ENCODE measurements around the gene CD2BP2. TPM values are rescaled to one million over a fixed set of nuclear protein-coding genes. Genes with fewer than 3 reads are reported as not detected.

The CD2BP2 gene
- 64.0 to 69.6 TPM (median 67.1 TPM) in 5 replicates for total RNA-seq (2022; extraction: Qiagen RNA extraction; ENCODE audit: low read depth)

DNA sequence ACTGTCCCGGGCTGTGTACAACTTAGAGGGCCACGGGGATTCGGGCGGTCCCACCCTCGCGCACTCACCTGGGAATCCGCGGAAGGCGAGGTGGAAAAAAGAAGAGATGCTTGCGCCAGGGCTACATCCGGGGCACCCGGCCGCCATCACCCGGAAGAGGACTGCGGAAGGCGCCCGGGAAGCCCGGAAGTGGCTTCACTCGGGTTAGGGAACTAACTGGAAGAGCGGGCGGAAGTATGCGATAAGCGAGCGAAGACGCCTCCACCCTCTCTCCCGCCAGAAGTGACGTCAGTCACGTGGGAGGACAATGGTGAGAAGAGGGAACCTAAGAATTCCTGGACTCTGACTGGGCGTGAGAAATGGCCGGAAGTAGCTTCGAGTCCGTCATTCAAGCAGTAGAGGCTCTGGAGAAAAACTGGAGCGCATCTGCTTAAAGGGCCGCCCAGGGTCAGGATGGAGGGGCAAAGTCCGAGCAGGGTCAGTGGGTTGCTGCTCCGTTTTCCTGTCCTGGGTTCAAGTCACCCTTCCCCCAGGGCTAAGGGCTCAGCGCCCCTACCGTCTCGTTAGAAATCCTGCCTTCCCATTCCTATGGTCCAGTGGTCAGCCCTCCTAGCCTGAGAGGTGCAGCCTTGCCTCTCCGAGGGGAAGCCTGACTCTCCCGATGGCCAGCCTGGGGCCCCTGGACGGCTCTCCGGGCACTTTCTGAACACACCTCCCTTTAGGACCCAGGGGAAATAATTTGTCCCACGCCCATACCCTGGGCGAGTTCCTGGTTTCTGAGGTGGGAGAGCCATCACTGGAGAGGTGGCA, at the start of gene CD2BP2:
Gene CD2BP2 (minus strand): TSS at position 165 of the 810 bp plus-strand sequence. CDS start 627 bp downstream, outside the sequence.

DNA sequence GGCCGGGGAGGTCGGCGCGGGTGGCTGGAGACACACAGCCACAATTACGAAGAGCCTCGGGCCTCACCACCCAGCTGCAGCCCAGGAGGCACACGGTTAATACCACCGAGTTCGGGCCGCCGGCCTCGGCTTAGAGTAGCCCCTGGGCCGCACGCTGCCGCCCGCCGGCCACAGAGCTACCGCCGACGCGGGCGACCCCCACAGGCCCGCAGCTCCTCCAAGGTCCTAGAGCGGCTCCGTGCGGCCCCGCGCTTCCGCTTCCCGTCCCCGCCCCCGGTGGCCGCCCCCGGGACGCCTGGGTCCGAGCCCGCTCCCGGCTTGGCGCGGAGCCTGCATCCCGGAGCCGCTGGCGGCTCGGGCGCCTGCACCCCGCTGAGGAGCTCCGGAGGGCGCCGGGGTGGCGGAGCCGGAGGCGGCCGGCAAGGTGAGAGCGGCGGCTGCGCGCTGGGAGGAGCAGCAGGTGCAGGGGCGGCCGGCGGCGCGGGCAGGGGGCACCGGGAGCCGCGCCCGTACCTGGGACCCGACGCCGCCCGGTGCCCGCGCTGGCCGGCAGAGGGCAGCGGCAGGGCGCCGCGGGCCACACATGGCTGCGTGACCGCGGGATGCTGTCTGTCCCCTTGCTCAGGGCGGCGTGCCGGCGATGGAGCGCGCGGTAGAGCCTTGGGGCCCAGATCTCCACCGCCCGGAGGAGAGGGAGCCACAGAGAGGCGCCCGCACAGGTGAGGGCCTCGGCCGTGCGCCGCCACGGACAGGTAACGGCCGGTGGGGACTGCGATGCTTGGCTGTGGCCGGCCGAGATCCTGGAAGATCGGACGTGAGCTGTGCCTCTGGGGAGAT, 40.3 kb upstream of the CD2BP2 start, which contains the start of gene ZNF48:
Gene ZNF48 (plus strand): TSS at position 266 of the 837 bp plus-strand sequence. CDS start 375 bp downstream, at position 641.

DNA sequence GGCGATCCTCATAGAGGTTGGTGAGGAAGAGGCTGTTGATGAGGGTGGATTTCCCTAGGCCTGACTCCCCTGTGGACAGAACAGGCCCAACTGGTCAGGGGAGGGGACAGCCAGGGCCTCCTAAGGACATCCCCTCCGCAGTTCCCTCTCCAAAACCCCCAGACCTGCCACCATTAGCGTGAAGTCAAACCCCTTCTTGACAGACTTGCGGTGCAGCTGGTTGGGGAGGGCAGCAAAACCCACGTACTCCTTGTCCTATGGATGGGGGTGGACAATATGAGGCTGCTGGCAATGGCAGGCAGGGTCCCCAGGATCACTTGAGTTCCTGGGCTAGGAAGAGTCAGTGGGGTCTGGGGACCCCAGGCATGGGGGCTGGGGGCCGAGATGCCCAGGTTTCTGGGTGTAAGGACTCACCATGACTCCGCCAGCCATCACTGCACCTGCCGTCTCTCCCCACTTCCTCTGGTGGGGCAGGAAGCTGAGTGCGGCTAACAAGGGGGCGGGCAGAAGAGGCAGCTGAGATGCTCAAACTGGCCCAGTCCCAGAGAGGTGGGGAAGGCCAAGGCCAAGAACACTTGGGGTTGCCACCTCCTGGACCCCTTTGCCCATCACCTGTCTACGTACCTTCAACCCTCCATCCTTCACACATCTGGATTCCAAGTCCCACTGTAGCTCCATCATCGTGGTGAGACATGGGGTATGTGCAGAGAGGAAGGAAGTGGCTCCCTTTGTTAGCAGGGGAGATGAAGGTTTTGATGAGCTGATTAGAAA, 27.2 kb upstream of the CD2BP2 start, which contains the start of gene SEPTIN1:
Gene SEPTIN1 (minus strand): TSS at position 451 of the 771 bp plus-strand sequence. CDS start 19 bp downstream, at position 432.

DNA sequence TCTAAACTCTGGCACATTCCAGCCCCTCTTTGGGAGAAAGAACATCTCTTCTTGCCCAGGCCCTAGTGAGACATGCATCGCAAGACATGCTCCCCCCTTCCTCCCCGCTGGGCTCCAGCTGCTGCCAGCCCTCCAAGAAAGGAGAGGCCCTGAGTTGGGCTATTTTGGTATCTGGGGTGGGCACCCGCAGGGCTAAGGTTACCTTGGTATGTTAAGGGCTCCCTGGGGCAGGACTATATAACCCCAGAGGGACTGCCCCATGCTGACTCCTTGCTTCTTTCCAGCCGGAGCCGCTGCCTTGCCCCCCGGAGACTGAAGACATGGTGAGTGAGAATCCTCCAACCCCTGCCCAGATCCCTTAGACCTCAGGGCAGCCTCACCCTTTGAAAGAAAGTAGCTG, 19.4 kb upstream of the CD2BP2 start, which contains the start of gene MYL11:
Gene MYL11 (plus strand): TSS at position 265 of the 400 bp plus-strand sequence. CDS start 56 bp downstream, at position 321.

DNA sequence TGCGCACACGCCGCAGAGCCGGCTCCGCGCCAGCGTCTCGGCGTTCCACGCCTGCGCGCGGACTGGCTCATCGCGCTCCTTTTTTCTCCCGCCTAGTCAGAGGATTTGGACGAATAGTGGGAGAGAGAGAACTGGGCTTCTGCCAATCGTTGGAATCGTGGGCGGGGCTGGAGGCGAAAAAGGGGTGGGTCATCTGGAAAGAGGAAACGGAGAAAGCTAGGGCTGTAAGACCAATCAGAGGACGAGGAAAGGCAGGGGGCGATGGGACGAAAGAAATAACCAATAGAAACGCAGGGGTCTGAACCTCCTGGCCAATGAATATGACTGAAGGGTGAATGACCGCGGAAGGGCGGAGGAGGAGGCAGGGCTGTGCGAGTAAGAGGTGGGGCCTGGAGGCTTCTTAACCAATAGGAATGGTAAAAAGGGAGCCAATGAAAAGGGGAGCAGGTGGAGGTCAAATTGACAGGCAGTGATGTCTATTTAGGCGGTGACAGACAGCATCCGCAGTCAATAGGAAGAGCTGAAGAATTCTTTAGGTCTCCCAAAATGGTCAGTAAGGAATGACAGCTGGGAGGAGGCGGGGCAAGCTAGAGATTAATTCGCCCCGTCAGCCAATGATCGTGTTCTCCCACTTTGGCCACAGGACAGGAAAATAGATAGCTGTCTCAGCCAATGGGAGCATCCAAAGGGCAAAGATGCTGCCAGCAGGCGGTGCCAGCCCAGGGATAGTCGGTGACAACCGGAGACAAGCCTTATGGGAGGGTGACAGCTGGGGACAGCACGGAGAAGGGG, 15.5 kb upstream of the CD2BP2 start, which contains the start of gene TBC1D10B:
Gene TBC1D10B (minus strand): TSS at position 39 of the 792 bp plus-strand sequence. CDS start 311 bp downstream, outside the sequence.

Other genes with a start within 250 kb of the CD2BP2 start
- 1.5 to 2.8 TPM (median 2.0 TPM) in 5 replicates for gene GDPD3, start 241.8 kb downstream of the CD2BP2 start, total RNA-seq (2022; extraction: Qiagen RNA extraction; ENCODE audit: low read depth)
- gene MAPK3, start 232.1 kb downstream of the CD2BP2 start, total RNA-seq (2022; extraction: Qiagen RNA extraction; ENCODE audit: low read depth): 33.7 to 37.8 TPM (median 36.7 TPM) in 5 replicates
- 2.9 to 4.0 TPM (median 3.5 TPM) in 5 replicates for gene CORO1A, start 171.7 kb downstream of the CD2BP2 start, total RNA-seq (2022; extraction: Qiagen RNA extraction; ENCODE audit: low read depth)
- gene BOLA2B, start 161.6 kb downstream of the CD2BP2 start, total RNA-seq (2022; extraction: Qiagen RNA extraction; ENCODE audit: low read depth): 163 to 214 TPM (median 202 TPM) in 5 replicates
- gene SLX1A, start 161.4 kb downstream of the CD2BP2 start, total RNA-seq (2022; extraction: Qiagen RNA extraction; ENCODE audit: low read depth): 6.8 to 22.9 TPM (median 9.4 TPM) in 5 replicates
- gene SULT1A3, start 156.1 kb downstream of the CD2BP2 start, total RNA-seq (2022; extraction: Qiagen RNA extraction; ENCODE audit: low read depth): 5.6 to 13.9 TPM (median 9.3 TPM) in 5 replicates
- gene NPIPB13, start 106.8 kb downstream of the CD2BP2 start, total RNA-seq (2022; extraction: Qiagen RNA extraction; ENCODE audit: low read depth): 0.66 to 3.2 TPM (median 3.0 TPM) in 5 replicates
- 26.5 to 36.6 TPM (median 31.8 TPM) in 5 replicates for gene TBC1D10B, start 15.2 kb upstream of the CD2BP2 start, total RNA-seq (2022; extraction: Qiagen RNA extraction; ENCODE audit: low read depth)
- 0.46 to 0.63 TPM (median 0.54 TPM) in 3 of 5 replicates, not detected in the others for gene MYL11, start 19.5 kb upstream of the CD2BP2 start, total RNA-seq (2022; extraction: Qiagen RNA extraction; ENCODE audit: low read depth)
- gene SEPTIN1, start 27.3 kb upstream of the CD2BP2 start, total RNA-seq (2022; extraction: Qiagen RNA extraction; ENCODE audit: low read depth): 1.4 to 2.2 TPM (median 1.7 TPM) in 5 replicates
- 11.9 to 12.9 TPM (median 12.4 TPM) in 5 replicates for gene ZNF48, start 40.1 kb upstream of the CD2BP2 start, total RNA-seq (2022; extraction: Qiagen RNA extraction; ENCODE audit: low read depth)
- 3.7 to 6.2 TPM (median 5.4 TPM) in 5 replicates for gene ZNF771, start 52.3 kb upstream of the CD2BP2 start, total RNA-seq (2022; extraction: Qiagen RNA extraction; ENCODE audit: low read depth)
- 115 to 143 TPM (median 137 TPM) in 5 replicates for gene DCTPP1, start 74.7 kb upstream of the CD2BP2 start, total RNA-seq (2022; extraction: Qiagen RNA extraction; ENCODE audit: low read depth)
- gene SEPHS2, start 90.6 kb upstream of the CD2BP2 start, total RNA-seq (2022; extraction: Qiagen RNA extraction; ENCODE audit: low read depth): 51.1 to 56.3 TPM (median 54.3 TPM) in 5 replicates
- gene ITGAL, start 117.4 kb upstream of the CD2BP2 start, total RNA-seq (2022; extraction: Qiagen RNA extraction; ENCODE audit: low read depth): 0.12 to 0.28 TPM (median 0.21 TPM) in 4 of 5 replicates, not detected in the other
- gene ZNF768, start 171.3 kb upstream of the CD2BP2 start, total RNA-seq (2022; extraction: Qiagen RNA extraction; ENCODE audit: low read depth): 38.0 to 49.6 TPM (median 44.5 TPM) in 5 replicates
- gene ZNF747, start 179.6 kb upstream of the CD2BP2 start, total RNA-seq (2022; extraction: Qiagen RNA extraction; ENCODE audit: low read depth): 3.1 to 5.1 TPM (median 4.6 TPM) in 5 replicates
- gene ZNF764, start 203.1 kb upstream of the CD2BP2 start, total RNA-seq (2022; extraction: Qiagen RNA extraction; ENCODE audit: low read depth): 5.2 to 6.3 TPM (median 5.6 TPM) in 5 replicates
- 5.5 to 10.0 TPM (median 7.8 TPM) in 5 replicates for gene ZNF688, start 216.4 kb upstream of the CD2BP2 start, total RNA-seq (2022; extraction: Qiagen RNA extraction; ENCODE audit: low read depth)
- not detected in 5 replicates for gene ZNF785, start 230.4 kb upstream of the CD2BP2 start, total RNA-seq (2022; extraction: Qiagen RNA extraction; ENCODE audit: low read depth)